Mucosa of descending colon (tissue), 3 donors: ENCODE data around the gene LMO7. TPM values are rescaled to one million over a fixed set of nuclear protein-coding genes. Genes with fewer than 3 reads are reported as not detected.

Experiments
- ATAC-seq: fragments of 200-7000 bp; cut with Tn5 transposase; one replicate; pipeline ENCODE4 v1.9.1; 2020; ENCODE audit warnings: mild to moderate bottlenecking, moderate library complexity
- DNase-seq, 3 donors: peaks; one replicate each; pipeline ENCODE4 v3.0.0-alpha.2; 2020
- H3K36me3 ChIP-seq: fragments of 200-600 bp; one replicate; pipeline ENCODE4 v1.8.0; 2021; ENCODE audit warnings: low read depth, mild to moderate bottlenecking
- H3K4me1 ChIP-seq: fragments of 200-600 bp; one replicate; pipeline ENCODE4 v1.8.0; 2021; ENCODE audit warnings: low read depth, mild to moderate bottlenecking
- H3K4me3 ChIP-seq: fragments of 200-600 bp; one replicate; pipeline ENCODE4 v1.8.0; 2021; ENCODE audit warnings: mild to moderate bottlenecking
- H3K9me3 ChIP-seq: fragments of 200-600 bp; one replicate; pipeline ENCODE4 v1.8.0; 2021; ENCODE audit warnings: mild to moderate bottlenecking
- CTCF ChIP-seq: fragments of 200-600 bp; IDR thresholded peaks from one replicate; pipeline ENCODE4 v1.8.0; 2022; ENCODE audit warnings: antibody characterized with exemption, mild to moderate bottlenecking
- intact Hi-C, 2 donors: fragments of 100-400 bp; cut with DNase I in 1 of 2; cut with micrococcal nuclease in 1 of 2; formaldehyde crosslinking; loops; one replicate each; pipeline versions ENCODE4 v1.11.0 to v1.11.1; 2022; cut with DNase I, micrococcal nuclease
- total RNA-seq, 3 donors: library from RNA; stranded (reverse); fragmentation: NEBNext Ultra II Directional in 2 of 3; extraction: Animal tissue kit (Norgen Biotek cat#: 25700) in 2 of 3; gene quantifications; one replicate each; pipeline versions ENCODE4 v1.2.1 to v1.2.4, GENCODE V29; 2021 to 2023
- donor health status: DM: no; HTN: no; CAD: no; lungs with moderate emphysema.
- donor health status: DM: no; HTN: no; CAD: no.
- donor health status: DM: no; HTN: yes; CAD: no.

LMO7 gene
- total RNA-seq, 3 donors from 2014 or later = 127 to 243 (median 212) TPM

- Histone ChIP-seq H3K9me3 (no peaks in the 10 kb centered on the region), H3K4me1 (peaks cover 13% of the 10 kb centered on the region), H3K36me3 (no peaks in the 10 kb centered on the region), H3K4me3 (no peak overlapping the region)
- DNase-seq = peak in 1 of 3 donors; percentile 28
- intact Hi-C loops = no loop called here
- peak; percentile 78 for ATAC-seq
- no peak for TF ChIP-seq CTCF
Measured at GRCh38 chr13:75796825-75797224, 160.7 kb downstream of the LMO7 start.

GRCh38 chr13:75797239-75797638, 161.1 kb downstream of the LMO7 start:
- ATAC-seq (no peak), DNase-seq (no peak)
- intact Hi-C loops = no loop called here
- Histone ChIP-seq H3K36me3 (no peaks in the 10 kb centered on the region), H3K4me3 (no peak overlapping the region), H3K9me3 (no peaks in the 10 kb centered on the region), H3K4me1 (peaks cover 9% of the 10 kb centered on the region)
- no peak for TF ChIP-seq CTCF

GRCh38 chr13:75797719-75798118, 161.6 kb downstream of the LMO7 start:
- no peak for ATAC-seq
- H3K4me1 ChIP-seq = peaks cover 11% of the 10 kb centered on the region
- no peak overlapping the region for H3K4me3 ChIP-seq
- H3K9me3 ChIP-seq = no peaks in the 10 kb centered on the region
- no peak for DNase-seq
- TF ChIP-seq CTCF = no peak
- no peaks in the 10 kb centered on the region for H3K36me3 ChIP-seq
- intact Hi-C loops = no loop called here

GRCh38 chr13:75798353-75799255, 162.5 kb downstream of the LMO7 start:
- ATAC-seq (peak; percentile 69), DNase-seq (peak in 1 of 3 donors; percentile 33)
- Histone ChIP-seq H3K4me3 (no peak overlapping the region), H3K36me3 (no peaks in the 10 kb centered on the region), H3K9me3 (no peaks in the 10 kb centered on the region), H3K4me1 (peaks cover 11% of the 10 kb centered on the region)
- TF ChIP-seq CTCF = no peak
- intact Hi-C loops = no loop called here

DNA sequence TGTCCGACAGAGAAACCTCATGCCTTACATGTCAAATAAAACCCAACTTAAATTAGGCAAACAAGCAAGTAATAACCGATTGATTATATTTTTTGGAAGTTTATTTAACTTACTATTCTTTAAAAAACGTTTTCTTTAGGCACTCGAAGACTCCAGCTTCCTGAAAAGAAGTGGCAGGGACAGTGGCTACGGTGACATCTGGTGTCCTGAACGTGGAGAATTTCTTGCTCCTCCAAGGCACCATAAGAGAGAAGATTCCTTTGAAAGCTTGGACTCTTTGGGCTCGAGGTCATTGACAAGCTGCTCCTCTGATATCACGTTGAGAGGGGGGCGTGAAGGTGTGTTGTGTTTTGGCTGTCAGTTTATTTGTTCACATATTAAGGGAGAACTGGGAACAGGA, 164.4 kb downstream of the LMO7 start:
- H3K36me3 ChIP-seq = no peaks in the 10 kb centered on the region
- no peaks in the 10 kb centered on the region for H3K9me3 ChIP-seq
- no peak for ATAC-seq
- no peak for DNase-seq
- TF ChIP-seq CTCF = no peak
- peaks cover 8% of the 10 kb centered on the region for H3K4me1 ChIP-seq
- no peak overlapping the region for H3K4me3 ChIP-seq
- intact Hi-C loops = no loop called here
